Endodermal cell (in vitro differentiated cells): ENCODE measurements around the gene ZC3H8. TPM values are rescaled to one million over a fixed set of nuclear protein-coding genes. Genes with fewer than 3 reads are reported as not detected.

Source experiments
- DNase-seq: peaks from one replicate; pipeline ENCODE4 v3.0.0-alpha.2; 2017
- H3K27ac ChIP-seq: 2 replicates; pipeline ENCODE4 v1.5.1; 2013; ENCODE audit warnings: mild to moderate bottlenecking, low read depth, low read length, moderate library complexity
- H3K27me3 ChIP-seq: 2 replicates; pipeline ENCODE4 v1.6.1; 2013; ENCODE audit warnings: mild to moderate bottlenecking, low read length, moderate library complexity; ENCODE audit not compliant: insufficient read depth, control insufficient read depth, poor library complexity, severe bottlenecking
- H3K36me3 ChIP-seq: 2 replicates; pipeline ENCODE4 v1.7.0; 2013; ENCODE audit warnings: mild to moderate bottlenecking, low read length, moderate library complexity; ENCODE audit not compliant: control insufficient read depth, insufficient read depth
- H3K4me1 ChIP-seq: one replicate; pipeline ENCODE4 v1.7.0; 2013; ENCODE audit warnings: low read length; ENCODE audit not compliant: control insufficient read depth, insufficient read depth
- H3K4me3 ChIP-seq: 2 replicates; pipeline ENCODE4 v1.5.1; 2013; ENCODE audit warnings: mild to moderate bottlenecking, low read length, moderate library complexity
- H3K9ac ChIP-seq: 2 replicates; pipeline ENCODE4 v1.6.1; 2013; ENCODE audit warnings: mild to moderate bottlenecking, low read length, moderate library complexity; ENCODE audit not compliant: poor library complexity, severe bottlenecking; ENCODE audit errors: extremely low read depth
- H3K9me3 ChIP-seq: 2 replicates; pipeline ENCODE4 v1.6.1; 2013; ENCODE audit warnings: mild to moderate bottlenecking, low read length, moderate library complexity; ENCODE audit not compliant: control insufficient read depth
- H3K27ac Mint-ChIP-seq: 2 replicates; pipeline ENCODE4 v1.8.0; 2020; ENCODE audit warnings: mixed read lengths
- H3K27me3 Mint-ChIP-seq: 2 replicates; pipeline ENCODE4 v1.8.0; 2021; ENCODE audit warnings: mild to moderate bottlenecking, mixed read lengths; ENCODE audit not compliant: insufficient read depth
- H3K36me3 Mint-ChIP-seq: 2 replicates; pipeline ENCODE4 v1.8.0; 2020; ENCODE audit warnings: low read depth, mixed read lengths
- H3K4me1 Mint-ChIP-seq: 2 replicates; pipeline ENCODE4 v1.8.0; 2020; ENCODE audit warnings: mixed read lengths
- H3K4me3 Mint-ChIP-seq: 2 replicates; pipeline ENCODE4 v1.8.0; 2020; ENCODE audit warnings: mild to moderate bottlenecking, moderate library complexity, mixed read lengths
- H3K9me3 Mint-ChIP-seq: 2 replicates; pipeline ENCODE4 v1.8.0; 2020; ENCODE audit warnings: mild to moderate bottlenecking, mixed read lengths
- CTCF ChIP-seq: fragments of 200-600 bp; sonication (generic); conservative IDR thresholded peaks from 2 replicates; pipeline ENCODE4 v1.5.0; 2021; ENCODE audit warnings: antibody characterized with exemption, mild to moderate bottlenecking
- WGBS, 2 experiments: methylation state at CpG; one replicate each; pipeline versions ENCODE4 v1.1.5 to v1.1.7; 2013; ENCODE audit warnings: missing lambda C conversion rate in 2 of 2, mixed read lengths in 1 of 2; ENCODE audit not compliant: insufficient coverage in 1 of 2, insufficient read length in 1 of 2; 5-methylcytosine and 5-hydroxymethylcytosine counted together
- total RNA-seq, 2 donors: library from RNA; stranded (reverse); fragmentation: NEBNext Ultra II Directional in 1 of 2; extraction: Animal tissue kit (Norgen Biotek cat#: 25700) in 1 of 2; gene quantifications; 2 replicates in 1 of 2; 3 replicates in 1 of 2; pipeline ENCODE4 v1.2.1, GENCODE V29; 2021

Gene ZC3H8
- total RNA-seq, 2 donors from 2014 or later = 8.3 to 10.6 TPM

GRCh38 chr2:112220831-112221230 is 34.0 kb downstream of the ZC3H8 start:
- DNase-seq = no peak
- H3K9me3 Mint-ChIP-seq = peaks cover 19% of the 10 kb centered on the region
- no peaks in the 10 kb centered on the region for H3K27me3 Mint-ChIP-seq
- 85 to 91% methylated on average over 2 to 3 of the region's 3 CpGs for WGBS, 2 experiments
- Histone ChIP-seq H3K27me3 (no peaks in the 10 kb centered on the region), H3K9me3 (peaks cover 25% of the 10 kb centered on the region), H3K27ac (no peak overlapping the region), H3K9ac (no peak overlapping the region), H3K4me3 (no peak overlapping the region), H3K4me1 (no peaks in the 10 kb centered on the region), H3K36me3 (peaks cover 5% of the 10 kb centered on the region)
- peaks cover 24% of the 10 kb centered on the region for H3K36me3 Mint-ChIP-seq
- H3K27ac Mint-ChIP-seq = no peak overlapping the region
- no peaks in the 10 kb centered on the region for H3K4me1 Mint-ChIP-seq
- TF ChIP-seq CTCF = no peak
- H3K4me3 Mint-ChIP-seq = no peak overlapping the region

DNA sequence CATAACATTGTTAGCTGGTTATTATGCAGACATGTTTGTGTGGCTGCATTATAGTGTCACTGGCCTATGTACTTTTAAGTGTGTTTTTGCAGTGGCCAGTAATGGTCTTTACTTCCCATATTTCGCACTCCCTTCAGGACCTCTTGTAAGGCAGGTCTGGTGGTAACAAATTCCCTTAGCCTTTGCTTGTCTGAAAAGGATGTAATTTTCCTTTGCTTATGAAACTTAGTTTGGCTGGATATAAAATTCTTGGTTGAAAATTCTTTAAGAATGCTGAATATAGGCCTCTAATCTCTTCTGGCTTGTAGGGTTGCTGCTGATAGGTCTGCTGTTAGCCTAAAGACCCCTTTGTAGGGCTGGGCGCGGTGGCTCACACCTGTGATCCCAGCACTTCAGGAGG is 34.7 kb downstream of the ZC3H8 start:
- Histone ChIP-seq H3K36me3 (peaks cover 8% of the 10 kb centered on the region), H3K4me3 (no peak overlapping the region), H3K27ac (no peak overlapping the region), H3K9ac (no peak overlapping the region), H3K27me3 (no peaks in the 10 kb centered on the region), H3K9me3 (peaks cover 25% of the 10 kb centered on the region), H3K4me1 (no peaks in the 10 kb centered on the region)
- no peak for DNase-seq
- H3K4me3 Mint-ChIP-seq = no peak overlapping the region
- H3K27me3 Mint-ChIP-seq = no peaks in the 10 kb centered on the region
- WGBS, 2 experiments = 98 to 100% methylated on average over 3 of the region's 3 CpGs
- no peaks in the 10 kb centered on the region for H3K4me1 Mint-ChIP-seq
- peaks cover 24% of the 10 kb centered on the region for H3K36me3 Mint-ChIP-seq
- H3K27ac Mint-ChIP-seq = no peak overlapping the region
- TF ChIP-seq CTCF = no peak
- peaks cover 19% of the 10 kb centered on the region for H3K9me3 Mint-ChIP-seq

DNA sequence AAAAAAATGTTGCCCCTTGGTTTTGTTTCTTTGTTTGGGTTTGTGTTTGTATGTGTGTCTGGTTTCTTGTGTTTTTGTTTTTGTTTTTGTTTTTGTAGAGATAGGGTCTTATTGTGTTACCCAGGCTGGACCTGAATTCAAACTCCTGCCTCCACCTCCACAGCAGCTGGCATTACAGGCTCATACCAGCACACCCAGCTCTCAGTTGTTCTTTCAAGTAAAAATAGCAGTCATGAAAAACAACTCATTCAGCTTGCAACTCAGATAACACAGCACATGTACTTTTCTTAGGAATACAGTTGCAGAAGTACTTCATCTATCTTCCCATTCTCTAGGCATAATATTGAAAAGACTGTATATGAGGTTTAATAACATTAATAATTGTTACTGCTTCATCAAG is 37.0 kb downstream of the ZC3H8 start:
- Mint-ChIP-seq H3K27me3 (no peaks in the 10 kb centered on the region), H3K4me3 (no peak overlapping the region), H3K9me3 (peaks cover 19% of the 10 kb centered on the region), H3K36me3 (peaks cover 36% of the 10 kb centered on the region), H3K27ac (no peak overlapping the region), H3K4me1 (no peaks in the 10 kb centered on the region)
- no peak overlapping the region for H3K4me3 ChIP-seq
- no peaks in the 10 kb centered on the region for H3K27me3 ChIP-seq
- H3K9me3 ChIP-seq = peaks cover 25% of the 10 kb centered on the region
- H3K36me3 ChIP-seq = peaks cover 11% of the 10 kb centered on the region
- H3K9ac ChIP-seq = no peak overlapping the region
- TF ChIP-seq CTCF = no peak
- DNase-seq = no peak
- H3K4me1 ChIP-seq = no peaks in the 10 kb centered on the region
- no peak overlapping the region for H3K27ac ChIP-seq
